Sigmoid colon (tissue), 7 donors: ENCODE measurements around the gene SLC6A18. TPM values are rescaled to one million over a fixed set of nuclear protein-coding genes. Genes with fewer than 3 reads are reported as not detected.

Experiments used
- DNase-seq: peaks from one replicate; pipeline ENCODE4 v3.0.0-alpha.2; 2019
- H3K27ac ChIP-seq, 4 donors: fragments of 200-600 bp; sonication (generic); one replicate each; pipeline ENCODE4 v1.5.1; 2016 to 2019; ENCODE audit warnings: mild to moderate bottlenecking in 1 of 4
- H3K27me3 ChIP-seq, 3 donors: fragments of 200-600 bp; sonication (generic); one replicate each; pipeline ENCODE4 v1.5.1; 2019; ENCODE audit warnings: mild to moderate bottlenecking in 1 of 3
- H3K36me3 ChIP-seq, 4 donors: fragments of 200-600 bp; sonication (generic); one replicate each; pipeline ENCODE4 v1.5.1; 2016 to 2019
- H3K4me1 ChIP-seq, 4 donors: fragments of 200-600 bp; sonication (generic); one replicate each; pipeline ENCODE4 v1.5.1; 2017 to 2019
- H3K4me3 ChIP-seq, 4 donors: fragments of 200-600 bp; sonication (generic); one replicate each; pipeline ENCODE4 v1.5.1; 2017 to 2019; ENCODE audit warnings: mild to moderate bottlenecking in 2 of 4, moderate library complexity in 1 of 4
- H3K9me3 ChIP-seq, 4 donors: fragments of 200-600 bp in 3 of 4; sonication (generic) in 3 of 4; one replicate each; pipeline versions ENCODE4 v1.5.1 to v1.6.1; 2013 to 2019
- EP300 ChIP-seq, 4 donors: sonication (generic); formaldehyde crosslinking; IDR thresholded peaks; one replicate each; pipeline ENCODE4 v1.6.1; 2017; ENCODE audit warnings: antibody characterized with exemption in 4 of 4
- POLR2A ChIP-seq, 2 donors: fragments of 450-650 bp; IDR thresholded peaks; one replicate each; pipeline ENCODE4 v1.6.1; 2016; ENCODE audit warnings: antibody characterized with exemption in 2 of 2, mild to moderate bottlenecking in 2 of 2, moderate library complexity in 2 of 2
- POLR2AphosphoS5 ChIP-seq, 4 donors: sonication (generic); formaldehyde crosslinking; IDR thresholded peaks; one replicate each; pipeline ENCODE4 v1.6.1; 2017; ENCODE audit warnings: antibody characterized with exemption in 4 of 4
- WGBS, 2 donors: extraction: QIAGEN DNeasy Blood & Tissue Kit; methylation state at CpG; one replicate each; pipeline ENCODE4 v1.1.7; 2013; 5-methylcytosine and 5-hydroxymethylcytosine counted together
- intact Hi-C: fragments of 100-400 bp; cut with DNase I; formaldehyde crosslinking; loops from one replicate; pipeline ENCODE4 v1.15.1; 2023
- polyA plus RNA-seq, 3 donors: library from polyadenylated mRNA; stranded (reverse); fragments of 200-250 nt; gene quantifications; one replicate each; pipeline ENCODE4 v1.2.3, GENCODE V29; 2013
- total RNA-seq, 4 donors: library from RNA; depleted of rRNA; stranded (reverse); fragments of >200 nt; gene quantifications; one replicate each; pipeline ENCODE4 v1.1.0, GENCODE V29; 2016
- TF ChIP-seq, protein P1 (sequence below), 4 experiments: fragments of 450-650 bp in 3 of 4; fragments of 200-600 bp in 1 of 4; IDR thresholded peaks; one replicate each; pipeline ENCODE4 v1.5.1; 2016 to 2019; ENCODE audit warnings: antibody characterized with exemption in 4 of 4, mild to moderate bottlenecking in 3 of 4, moderate library complexity in 2 of 4
- donor health status: healthy with polysubstance abuse.
- donor health status: Bipolar disorder and iron deficiency.
- donor health status: healthy.

SLC6A18 gene
- total and polyA plus RNA-seq, 7 donors: 0.07 TPM; not detected in 6

DNA sequence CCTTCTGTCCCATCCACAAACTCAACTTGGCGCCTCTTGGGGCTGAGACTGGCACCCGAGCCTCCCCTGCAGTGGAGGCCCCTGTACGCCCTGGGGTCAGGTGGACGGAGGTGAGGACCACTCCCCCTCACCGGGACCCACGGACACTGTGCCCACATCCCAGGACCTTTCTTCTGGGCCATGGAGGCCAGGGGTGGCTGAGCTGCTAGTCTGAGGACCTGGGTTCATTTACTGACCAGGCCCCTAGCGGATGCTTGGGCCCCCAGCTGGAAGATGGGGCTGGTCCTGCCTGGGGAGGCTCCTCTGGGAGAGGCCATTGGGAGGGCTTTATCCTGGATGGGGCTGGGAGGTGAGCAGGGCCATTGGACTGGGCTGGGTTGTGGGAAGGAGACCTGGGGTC, 40.7 kb upstream of the SLC6A18 start:
- no peak overlapping the region for H3K4me3 ChIP-seq
- 92% methylated on average over 7 of the region's 7 CpGs for WGBS, 2 donors
- DNase-seq: no peak
- no peaks in the 10 kb centered on the region for H3K36me3 ChIP-seq
- no peaks in the 10 kb centered on the region for H3K4me1 ChIP-seq
- intact Hi-C loops: no loop called here
- no peaks in the 10 kb centered on the region for H3K9me3 ChIP-seq
- TF ChIP-seq POLR2A (IDR thresholded peaks at IDR 0.05) (no peak), EP300 (IDR thresholded peaks at IDR 0.05) (no peak), POLR2AphosphoS5 (IDR thresholded peaks at IDR 0.05) (no peak)
- TF ChIP-seq, protein P1, sequence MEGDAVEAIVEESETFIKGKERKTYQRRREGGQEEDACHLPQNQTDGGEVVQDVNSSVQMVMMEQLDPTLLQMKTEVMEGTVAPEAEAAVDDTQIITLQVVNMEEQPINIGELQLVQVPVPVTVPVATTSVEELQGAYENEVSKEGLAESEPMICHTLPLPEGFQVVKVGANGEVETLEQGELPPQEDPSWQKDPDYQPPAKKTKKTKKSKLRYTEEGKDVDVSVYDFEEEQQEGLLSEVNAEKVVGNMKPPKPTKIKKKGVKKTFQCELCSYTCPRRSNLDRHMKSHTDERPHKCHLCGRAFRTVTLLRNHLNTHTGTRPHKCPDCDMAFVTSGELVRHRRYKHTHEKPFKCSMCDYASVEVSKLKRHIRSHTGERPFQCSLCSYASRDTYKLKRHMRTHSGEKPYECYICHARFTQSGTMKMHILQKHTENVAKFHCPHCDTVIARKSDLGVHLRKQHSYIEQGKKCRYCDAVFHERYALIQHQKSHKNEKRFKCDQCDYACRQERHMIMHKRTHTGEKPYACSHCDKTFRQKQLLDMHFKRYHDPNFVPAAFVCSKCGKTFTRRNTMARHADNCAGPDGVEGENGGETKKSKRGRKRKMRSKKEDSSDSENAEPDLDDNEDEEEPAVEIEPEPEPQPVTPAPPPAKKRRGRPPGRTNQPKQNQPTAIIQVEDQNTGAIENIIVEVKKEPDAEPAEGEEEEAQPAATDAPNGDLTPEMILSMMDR (IDR thresholded peaks at IDR 0.05): no peak
- H3K27me3 ChIP-seq: peaks cover 0 to 33% (median 13%) of the 10 kb centered on the region in 3 donors
- no peak overlapping the region for H3K27ac ChIP-seq

DNA sequence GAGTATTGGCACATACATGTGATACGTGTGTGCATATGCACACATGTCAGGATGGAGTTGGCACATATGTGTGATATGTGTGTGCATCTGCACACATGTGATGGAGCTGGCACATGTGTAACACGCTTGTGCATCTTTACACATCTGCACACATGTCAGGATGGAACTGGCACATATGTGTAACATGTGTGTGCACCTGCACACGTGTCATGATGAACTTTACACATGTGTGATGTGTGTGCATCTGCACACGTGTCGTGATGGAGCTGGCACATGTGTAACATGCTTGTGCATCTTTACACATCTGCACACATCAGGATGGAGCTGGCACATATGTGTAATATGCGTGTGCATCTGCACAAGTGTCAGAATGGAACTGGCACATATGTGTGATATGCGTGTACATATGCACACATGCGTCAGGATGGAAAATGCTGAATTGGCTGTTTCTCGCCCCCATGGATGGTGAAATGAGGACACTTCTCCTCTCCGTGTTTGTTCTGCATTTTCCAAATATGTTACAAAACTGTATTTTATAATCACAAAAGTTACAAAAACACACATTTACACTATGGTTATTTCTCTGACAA, 40.0 kb upstream of the SLC6A18 start:
- TF ChIP-seq, protein P1 (IDR thresholded peaks at IDR 0.05): no peak
- TF ChIP-seq EP300 (IDR thresholded peaks at IDR 0.05) (no peak), POLR2A (IDR thresholded peaks at IDR 0.05) (no peak), POLR2AphosphoS5 (IDR thresholded peaks at IDR 0.05) (no peak)
- H3K4me1 ChIP-seq: no peaks in the 10 kb centered on the region
- H3K27me3 ChIP-seq: peaks cover 0 to 40% (median 18%) of the 10 kb centered on the region in 3 donors
- 86 to 87% methylated on average over 10 of the region's 10 CpGs for WGBS, 2 donors
- no peak overlapping the region for H3K4me3 ChIP-seq
- intact Hi-C loops: no loop called here
- H3K36me3 ChIP-seq: no peaks in the 10 kb centered on the region
- H3K9me3 ChIP-seq: no peaks in the 10 kb centered on the region
- H3K27ac ChIP-seq: no peak overlapping the region
- no peak for DNase-seq

DNA sequence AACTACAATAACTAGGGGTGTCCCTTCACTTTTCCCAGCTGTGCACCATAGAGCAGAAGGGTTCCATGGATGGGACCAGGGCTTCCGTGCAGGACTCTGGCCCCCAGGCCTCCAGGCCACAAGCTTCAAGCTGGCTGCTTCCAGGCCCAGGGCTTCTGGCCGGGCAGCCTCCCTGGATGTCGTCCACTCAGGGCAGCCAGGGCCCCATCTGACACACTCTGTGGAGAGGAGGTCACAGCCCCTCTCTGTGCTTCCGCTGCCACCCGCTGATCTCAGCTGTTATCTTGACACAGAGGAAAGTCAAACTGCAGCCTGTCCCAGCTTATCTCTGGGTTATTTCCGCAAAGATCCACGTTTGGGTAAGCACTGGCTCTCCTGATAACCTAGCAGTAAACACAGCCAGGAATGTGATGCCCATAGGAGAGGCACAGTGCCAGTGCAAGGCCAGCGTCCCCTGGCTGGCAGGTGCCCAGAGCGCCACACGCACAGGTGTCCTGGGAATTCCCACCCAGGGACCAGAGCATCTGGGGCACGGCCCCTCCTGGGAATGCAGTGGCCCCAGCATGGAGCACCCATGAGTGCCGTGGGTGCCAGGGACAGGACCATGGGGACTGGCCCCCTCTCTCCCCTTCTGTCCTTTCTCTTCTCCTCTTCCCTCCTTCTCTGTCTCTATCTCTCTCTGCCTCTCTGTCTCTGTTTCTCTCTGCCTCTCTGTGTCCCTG, 39.4 kb upstream of the SLC6A18 start:
- DNase-seq: no peak
- Histone ChIP-seq H3K4me3 (no peak overlapping the region), H3K27ac (no peak overlapping the region), H3K36me3 (no peaks in the 10 kb centered on the region), H3K27me3 (peaks cover 2 to 46% (median 24%) of the 10 kb centered on the region in 3 donors), H3K4me1 (no peaks in the 10 kb centered on the region), H3K9me3 (no peaks in the 10 kb centered on the region)
- WGBS, 2 donors: 15 to 65% methylated on average over 12 of the region's 12 CpGs
- TF ChIP-seq, protein P1 (IDR thresholded peaks at IDR 0.05): no peak
- TF ChIP-seq POLR2AphosphoS5 (IDR thresholded peaks at IDR 0.05) (no peak), POLR2A (IDR thresholded peaks at IDR 0.05) (no peak), EP300 (IDR thresholded peaks at IDR 0.05) (no peak)
- intact Hi-C loops: no loop called here

DNA sequence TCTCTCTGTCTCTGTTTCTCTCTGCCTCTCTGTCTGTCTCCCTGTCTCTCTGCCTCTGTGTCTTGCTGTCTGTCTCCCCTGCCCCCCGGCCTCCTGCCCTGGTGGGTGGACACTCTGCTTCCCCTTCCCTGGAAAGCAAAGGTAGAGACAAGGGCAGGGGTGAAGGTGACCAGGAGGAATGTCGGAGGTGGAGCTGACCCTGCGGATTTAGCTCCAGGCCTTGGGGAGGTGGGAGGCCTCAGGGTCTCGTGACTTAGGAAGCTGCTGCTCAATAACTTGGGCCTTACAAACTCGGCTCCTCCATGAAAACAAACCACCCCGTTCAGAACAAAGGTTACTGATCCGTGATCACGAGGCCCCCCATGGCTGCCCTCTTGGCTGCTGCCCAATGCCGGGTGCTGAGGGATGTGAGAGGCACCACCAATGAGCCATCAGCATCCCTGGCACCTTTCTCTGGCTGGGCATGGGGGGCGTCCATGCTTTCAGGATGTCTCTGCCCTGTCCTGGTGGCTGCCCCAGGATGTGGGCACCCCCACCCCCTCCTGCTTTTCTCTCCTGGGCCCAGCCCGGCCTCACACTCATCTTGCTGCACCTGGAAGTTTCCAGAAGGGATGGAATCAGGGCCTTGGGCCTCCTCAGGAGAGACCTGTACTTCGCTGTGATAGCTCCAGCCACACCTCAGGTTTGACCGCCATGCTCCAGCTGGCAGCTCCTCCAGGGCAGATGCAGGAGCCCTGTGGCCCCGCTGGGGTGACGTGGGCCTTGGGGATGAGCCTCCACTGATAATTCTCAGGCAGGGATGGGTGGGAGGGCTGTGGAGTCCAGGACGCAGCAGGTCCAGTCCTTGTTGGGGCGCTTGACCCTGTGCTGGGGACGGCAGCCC, 38.6 kb upstream of the SLC6A18 start:
- intact Hi-C loops: no loop called here
- 72 to 82% methylated on average over 18 of the region's 18 CpGs for WGBS, 2 donors

More for the DNA sequence above, 38.6 kb upstream of the SLC6A18 start:
- no peaks in the 10 kb centered on the region for H3K4me1 ChIP-seq
- H3K36me3 ChIP-seq: no peaks in the 10 kb centered on the region
- no peak overlapping the region for H3K27ac ChIP-seq
- DNase-seq: no peak
- peaks cover 4 to 43% (median 27%) of the 10 kb centered on the region in 3 donors for H3K27me3 ChIP-seq
- TF ChIP-seq, protein P1 (IDR thresholded peaks at IDR 0.05): no peak
- TF ChIP-seq POLR2AphosphoS5 (IDR thresholded peaks at IDR 0.05): no peak
- TF ChIP-seq EP300 (IDR thresholded peaks at IDR 0.05): no peak
- no peak for TF ChIP-seq POLR2A (IDR thresholded peaks at IDR 0.05)
- no peak overlapping the region for H3K4me3 ChIP-seq
- H3K9me3 ChIP-seq: no peaks in the 10 kb centered on the region
